HG03108 (cell line): Measurements from ENCODE around the gene HES5.
A peak's percentile ranks its signal among the peaks of the same experiment; 100 is the strongest.
"Not testable (repeated sequence)": the region's sequence is repeated elsewhere in the genome, so short reads cannot be mapped to it uniquely, and the experiment has no call there.

Experiments
- ATAC-seq: cut with Tn5 transposase; IDR thresholded peaks from one replicate; pipeline ENCODE4 v1.9.1; 2021; ENCODE audit warnings: moderate library complexity; ENCODE audit not compliant: unreplicated experiment

Gene HES5

GRCh38 chr1:2561446-2561845 is 31.4 kb upstream of the HES5 start:
- no peak for ATAC-seq

DNA sequence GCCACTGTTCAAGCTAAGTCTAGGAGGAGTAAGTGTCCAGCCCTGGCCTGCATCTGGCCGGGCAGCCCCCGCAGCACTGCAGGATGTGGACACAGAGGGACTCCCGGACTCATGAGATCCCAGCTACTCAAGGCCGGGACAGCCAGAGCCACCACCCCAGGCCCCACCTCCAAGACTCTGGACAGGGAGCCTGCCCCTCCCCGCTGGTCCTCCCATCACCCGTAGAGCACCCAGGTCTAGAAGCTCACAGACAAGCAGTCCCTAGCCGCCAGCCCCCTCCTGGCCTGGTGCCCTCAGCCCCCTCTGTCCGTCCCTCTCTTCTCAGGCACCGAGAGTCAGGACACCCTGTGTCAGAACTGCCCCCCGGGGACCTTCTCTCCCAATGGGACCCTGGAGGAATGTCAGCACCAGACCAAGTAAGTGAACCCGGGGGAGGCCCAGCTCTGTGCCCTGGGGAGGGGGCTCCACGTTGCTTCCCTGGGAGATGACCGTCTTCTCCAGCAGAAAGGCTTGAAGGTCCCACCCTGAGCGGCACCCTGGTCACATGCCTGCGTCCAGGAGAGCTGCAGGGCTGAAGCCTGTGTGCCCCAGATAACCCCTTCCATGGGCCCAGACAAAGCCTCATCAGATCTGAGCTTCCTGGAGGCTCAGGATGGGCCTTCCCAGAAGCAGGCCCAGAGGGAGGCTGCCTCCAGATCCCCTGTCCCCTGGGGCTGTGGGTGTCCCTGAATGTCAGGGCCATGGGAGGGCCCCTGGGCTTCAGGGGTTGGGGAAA is 30.4 kb upstream of the HES5 start:
- ATAC-seq = no peak

DNA sequence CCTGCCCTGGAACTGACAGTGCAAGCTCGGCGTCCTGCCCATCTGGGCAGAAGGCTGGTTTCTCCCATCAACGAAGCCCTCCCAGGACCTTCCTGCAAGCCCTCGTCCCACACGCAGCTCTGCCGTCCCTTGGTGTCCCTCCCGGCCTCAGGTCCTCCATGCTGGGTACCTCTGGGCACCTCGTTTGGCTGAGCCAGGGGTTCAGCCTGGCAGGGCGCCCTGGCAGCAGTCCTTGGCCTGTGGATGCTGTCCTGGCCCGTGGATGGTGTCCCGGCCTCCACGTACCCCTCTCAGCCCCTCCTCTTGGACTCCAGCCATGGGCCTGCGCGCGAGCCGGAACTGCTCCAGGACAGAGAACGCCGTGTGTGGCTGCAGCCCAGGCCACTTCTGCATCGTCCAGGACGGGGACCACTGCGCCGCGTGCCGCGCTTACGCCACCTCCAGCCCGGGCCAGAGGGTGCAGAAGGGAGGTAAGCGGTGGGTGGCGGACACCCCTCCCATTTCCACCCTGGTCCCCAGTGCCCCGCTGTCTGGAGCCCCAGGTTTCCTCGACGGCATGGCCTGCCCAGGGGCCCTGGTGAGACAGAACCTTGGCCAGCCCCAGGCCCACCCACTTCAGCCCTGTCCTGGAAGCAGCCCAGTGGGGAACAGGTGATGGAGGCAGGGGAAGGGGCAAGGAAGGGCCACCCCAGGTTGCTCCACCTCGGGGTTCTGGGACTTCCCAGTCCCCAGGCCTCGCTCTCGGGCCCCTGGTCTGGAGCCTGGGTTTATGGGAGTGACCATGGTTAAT is 29.6 kb upstream of the HES5 start:
- no peak for ATAC-seq

DNA sequence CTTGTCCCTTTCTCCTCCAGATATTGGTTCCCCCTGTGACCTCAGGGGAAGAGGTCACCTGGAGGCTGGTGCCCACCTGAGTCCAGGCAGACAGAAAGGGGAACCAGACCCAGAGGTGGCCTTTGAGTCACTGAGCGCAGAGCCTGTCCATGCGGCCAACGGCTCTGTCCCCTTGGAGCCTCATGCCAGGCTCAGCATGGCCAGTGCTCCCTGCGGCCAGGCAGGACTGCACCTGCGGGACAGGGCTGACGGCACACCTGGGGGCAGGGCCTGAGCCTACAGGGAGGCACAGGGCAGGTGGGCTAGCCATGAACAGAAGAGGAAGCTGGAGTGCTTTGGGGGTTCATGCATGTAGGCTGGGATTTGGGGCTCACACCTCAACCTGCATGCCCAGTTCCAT is 28.8 kb upstream of the HES5 start:
- no peak for ATAC-seq

GRCh38 chr1:2558420-2558819 is 28.4 kb upstream of the HES5 start:
- no peak for ATAC-seq

DNA sequence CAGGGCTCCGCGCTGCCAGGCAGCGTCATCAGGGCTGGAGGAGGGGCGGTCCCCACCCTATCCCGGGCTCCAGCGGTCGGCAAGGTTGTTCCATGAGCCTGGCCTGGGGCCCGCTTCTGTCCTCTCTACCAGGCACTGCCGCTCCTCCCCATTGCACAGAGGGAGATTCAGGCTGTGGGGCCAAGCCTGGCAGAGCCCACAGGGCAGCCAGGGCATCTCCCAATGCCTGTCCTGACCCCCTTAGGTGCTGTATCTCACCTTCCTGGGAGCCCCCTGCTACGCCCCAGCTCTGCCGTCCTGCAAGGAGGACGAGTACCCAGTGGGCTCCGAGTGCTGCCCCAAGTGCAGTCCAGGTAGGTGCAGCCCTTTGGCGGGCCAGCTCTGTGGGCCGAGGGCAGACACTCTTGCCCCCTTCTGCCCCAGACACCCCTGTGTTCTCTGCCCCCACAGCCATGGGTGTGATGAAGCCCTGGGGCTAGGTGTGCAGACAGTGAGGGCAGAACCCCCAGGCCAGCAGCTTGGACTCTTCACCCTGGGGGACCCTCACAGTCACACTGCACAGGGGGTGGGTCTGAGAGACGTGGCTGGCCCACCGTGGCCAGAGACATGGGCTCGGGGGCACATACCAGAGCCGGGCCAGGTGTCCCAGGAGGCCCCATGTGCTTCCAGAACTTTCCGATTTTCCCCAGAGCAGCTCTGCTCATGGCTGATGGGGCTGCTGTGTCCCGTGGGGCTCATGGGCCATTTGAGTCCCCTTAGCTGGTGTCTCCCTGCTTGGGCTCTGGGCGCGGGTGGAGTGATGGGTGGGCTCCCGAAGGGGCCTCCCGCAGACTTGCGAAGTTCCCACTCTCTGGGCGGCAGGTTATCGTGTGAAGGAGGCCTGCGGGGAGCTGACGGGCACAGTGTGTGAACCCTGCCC is 27.7 kb upstream of the HES5 start:
- ATAC-seq = no peak

GRCh38 chr1:2556678-2557481 is 26.8 kb upstream of the HES5 start:
- ATAC-seq = peak; percentile 21

GRCh38 chr1:2556277-2556677 is 26.2 kb upstream of the HES5 start, which contains the start of gene TNFRSF14:
Gene TNFRSF14 (plus strand): TSS chr1:2556371. CDS start chr1:2556665, 294 bp downstream.
- peak; percentile 13 for ATAC-seq

- peak; percentile 35 for ATAC-seq
These were observed 25.7 kb upstream of the HES5 start for GRCh38 chr1:2555634-2556276.

DNA sequence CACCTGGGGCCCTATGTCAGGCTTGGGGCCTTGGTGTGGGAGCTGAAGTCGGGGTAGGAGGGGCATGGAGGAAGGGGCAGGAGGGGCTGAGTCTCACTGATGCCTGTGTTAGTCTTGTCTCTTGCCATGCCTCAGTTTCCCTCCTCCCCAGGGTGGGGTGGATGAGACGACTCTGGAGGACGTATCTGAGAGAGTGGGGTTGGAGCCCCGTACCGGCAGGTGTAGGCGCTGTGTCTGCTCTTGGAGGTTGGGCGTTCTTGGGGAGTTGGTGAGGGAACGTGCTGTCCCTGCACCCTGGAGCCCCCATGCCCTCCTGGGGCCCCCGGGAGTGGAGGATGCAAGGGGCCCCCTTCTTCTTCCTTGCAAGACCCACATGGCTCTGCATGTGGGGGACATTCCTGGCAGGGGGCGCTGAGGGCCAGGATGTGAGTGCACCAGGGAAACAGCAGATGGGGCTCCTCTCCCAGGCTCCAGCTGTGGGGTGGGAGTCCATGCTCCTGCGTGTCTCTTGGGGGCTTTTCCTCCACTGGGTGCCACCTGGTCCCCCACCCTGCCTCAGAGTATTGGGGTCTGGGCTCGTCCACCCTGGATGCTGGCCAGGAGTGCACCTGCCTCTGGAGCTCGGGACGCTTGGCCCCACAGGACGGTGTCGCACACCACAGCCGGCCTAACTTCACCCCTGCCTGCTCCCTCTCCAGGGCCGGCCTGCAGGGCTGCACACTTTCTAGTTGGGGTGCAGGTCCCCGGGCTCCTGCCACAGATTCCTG is 24.7 kb upstream of the HES5 start:
- no peak for ATAC-seq

DNA sequence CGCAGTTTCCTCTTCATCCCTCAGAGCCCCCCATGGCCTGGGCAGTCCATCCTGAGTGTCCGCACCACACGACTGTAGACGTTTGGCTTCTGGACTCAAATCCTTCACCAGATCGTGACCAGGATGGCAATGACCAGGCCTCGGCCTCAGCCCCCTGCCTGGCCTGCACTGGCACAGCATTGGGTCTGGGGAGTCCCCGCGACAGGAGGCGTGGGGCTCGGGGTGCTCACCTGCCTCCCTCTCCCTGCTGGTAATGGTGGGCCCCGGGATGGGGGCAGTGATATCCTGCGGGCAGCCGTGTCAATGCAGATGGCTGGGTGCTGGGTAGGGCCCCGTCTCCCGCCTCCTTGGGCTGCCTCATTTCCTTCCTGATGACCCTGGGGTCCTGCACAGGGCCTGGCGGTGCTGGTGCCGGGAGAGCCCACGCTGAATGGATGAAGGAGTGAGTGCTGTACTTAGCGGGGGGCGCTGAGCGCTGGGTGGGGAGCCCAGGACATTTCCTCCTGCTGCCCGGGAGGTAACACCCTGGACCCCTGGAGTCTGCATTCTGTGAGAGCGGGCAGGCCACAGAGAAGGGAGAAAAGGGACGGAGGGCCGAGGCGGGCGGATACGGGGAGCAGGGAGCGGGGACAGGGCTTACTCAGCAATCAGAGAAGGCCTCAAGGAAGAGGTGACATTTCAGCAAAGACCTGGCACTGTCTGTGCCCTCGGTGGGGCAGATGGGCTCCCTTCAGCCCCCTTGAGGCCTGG is 24.0 kb upstream of the HES5 start:
- no peak for ATAC-seq

DNA sequence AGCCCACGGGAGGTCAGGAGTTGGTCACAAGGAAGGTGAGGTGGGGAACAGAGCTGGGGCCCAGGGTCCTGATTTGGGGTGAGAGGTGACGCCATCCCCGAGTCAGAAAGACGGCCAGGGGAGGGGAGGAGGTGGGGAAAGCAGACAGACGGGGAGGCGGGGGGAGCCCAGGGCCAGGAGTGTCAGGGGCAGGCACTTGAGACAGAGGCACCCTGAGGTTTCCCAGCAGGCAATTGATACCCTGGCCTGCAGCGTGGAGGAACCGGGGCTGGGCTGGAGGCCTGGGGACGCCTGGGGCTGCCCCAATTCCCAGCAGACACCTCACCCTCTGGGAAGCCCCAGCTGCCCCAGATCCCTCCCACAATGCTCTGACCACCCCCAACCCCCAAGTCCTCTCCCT is 23.0 kb upstream of the HES5 start:
- not testable (repeated sequence) for ATAC-seq

DNA sequence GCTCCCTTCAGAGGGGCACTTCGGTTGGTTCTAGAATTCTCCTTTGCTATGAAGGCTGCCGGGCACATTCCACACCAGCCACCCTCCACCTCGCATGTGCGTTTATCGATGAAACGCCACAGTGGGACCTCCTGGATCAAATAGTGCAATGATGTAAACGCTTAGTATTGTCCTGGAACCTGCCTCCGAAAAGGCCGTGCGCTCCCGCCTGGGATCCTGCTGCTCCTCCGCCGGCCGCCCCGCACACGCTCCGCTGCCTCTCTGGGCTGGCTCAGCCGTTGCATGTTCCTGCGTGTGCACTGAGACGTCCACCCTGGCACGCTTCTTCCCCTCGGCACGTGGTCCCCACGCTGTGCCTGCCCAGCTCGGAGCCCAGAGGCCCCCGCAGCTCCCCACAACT is 22.1 kb upstream of the HES5 start:
- no peak for ATAC-seq

DNA sequence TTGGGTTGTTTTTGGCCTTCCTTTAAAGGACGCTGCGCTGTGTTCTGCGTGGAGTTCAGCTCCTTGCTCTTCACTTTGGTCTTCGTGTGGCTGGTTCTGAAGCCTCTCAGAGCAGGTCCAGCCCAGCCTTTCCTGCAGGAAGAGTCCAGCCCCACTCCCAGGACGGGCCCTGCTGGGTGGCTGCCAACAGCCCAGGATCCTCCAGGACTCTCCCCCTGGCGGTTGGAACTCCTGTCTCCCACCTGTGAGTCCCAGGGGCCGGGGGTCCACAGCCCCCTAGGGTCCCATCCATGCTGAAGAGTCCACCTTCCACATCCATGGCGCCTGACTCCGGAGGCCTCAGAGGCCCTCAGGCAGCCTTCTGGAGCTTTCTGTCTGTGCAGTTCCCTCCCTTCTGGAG is 21.5 kb upstream of the HES5 start:
- not testable (repeated sequence) for ATAC-seq

DNA sequence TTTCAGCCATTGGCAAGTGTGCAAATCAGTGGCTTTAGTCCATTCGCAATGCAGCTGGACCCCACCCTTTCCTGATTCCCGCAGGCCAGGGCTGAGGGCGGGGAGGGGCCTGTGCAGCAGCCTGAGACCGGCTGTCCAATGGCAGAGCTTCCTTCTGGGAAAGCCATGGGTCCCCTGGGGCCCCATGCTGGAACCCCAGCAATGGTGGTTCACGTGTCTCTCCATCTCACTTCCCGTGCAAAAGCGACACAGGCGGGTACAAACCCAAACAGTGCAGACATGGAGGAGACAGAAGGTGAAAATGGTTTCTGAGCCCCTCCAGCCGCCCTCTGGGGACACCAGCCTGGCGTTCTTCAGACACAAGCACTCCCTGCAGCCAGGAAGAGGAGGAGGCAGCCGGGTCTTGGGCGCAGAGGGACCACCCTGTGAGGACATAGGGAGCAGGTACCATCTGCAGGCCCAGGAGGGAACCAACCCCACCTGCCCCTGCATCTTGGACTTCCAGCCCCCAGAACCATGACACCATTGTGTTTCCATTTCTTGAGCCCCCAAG is 20.3 kb upstream of the HES5 start:
- not testable (repeated sequence) for ATAC-seq

DNA sequence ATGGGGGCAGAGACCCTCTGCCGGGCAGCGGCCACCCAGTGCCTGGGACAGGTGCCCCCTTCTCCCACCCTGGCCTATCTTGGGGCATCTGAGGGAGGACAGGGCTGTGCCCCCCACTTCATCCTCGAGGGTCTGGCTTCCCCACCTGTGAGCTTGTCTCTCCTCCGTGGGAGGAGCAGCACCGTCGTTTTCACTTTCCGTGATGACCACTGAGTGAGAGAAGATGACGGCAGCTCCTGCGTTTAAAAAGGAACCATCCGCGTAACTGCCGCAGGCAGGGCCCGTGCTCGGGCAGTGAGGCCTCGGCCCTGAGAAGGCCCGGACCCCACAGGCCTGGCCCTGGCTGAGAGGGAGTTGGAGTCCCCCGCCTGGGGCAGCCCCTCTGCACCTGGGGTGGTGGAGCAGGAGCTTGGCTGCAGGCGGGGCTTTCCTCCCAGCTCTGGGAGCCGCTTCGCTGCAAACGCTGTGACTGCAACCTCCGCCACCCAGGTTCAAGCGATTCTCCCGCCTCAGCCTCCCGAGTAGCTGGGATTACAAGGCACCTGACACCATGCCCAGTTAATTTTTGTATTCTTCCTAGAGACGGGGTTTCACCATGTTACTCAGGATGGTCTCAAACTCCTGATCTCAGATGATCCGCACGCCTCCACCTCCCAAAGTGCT is 19.4 kb upstream of the HES5 start:
- ATAC-seq = not testable (repeated sequence)

DNA sequence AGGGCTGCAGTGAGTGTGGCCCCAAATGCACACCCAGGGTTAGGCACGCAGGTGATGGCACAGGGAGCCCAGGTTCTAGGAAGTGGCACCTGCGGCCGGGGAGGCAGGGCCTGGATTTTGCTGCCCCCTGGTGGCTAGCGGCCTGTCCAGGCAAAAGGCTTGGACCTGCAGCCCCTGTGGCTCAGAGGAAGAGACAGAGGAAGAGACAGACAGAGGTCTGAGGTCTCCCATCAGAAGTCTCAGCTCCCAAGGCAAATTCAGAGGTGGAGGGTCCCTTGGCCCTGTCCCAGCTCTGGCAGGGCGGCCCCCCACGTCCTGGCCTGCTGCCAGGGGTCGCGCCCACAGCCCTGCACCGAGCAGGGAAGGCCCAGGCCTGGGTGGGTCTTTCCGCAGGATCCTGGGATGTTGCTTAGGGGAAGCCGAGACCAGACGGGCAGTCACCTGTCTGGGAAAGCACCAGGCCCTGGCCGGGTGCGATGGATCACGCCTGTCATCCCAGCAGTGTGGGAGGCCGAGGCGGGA is 18.1 kb upstream of the HES5 start:
- no peak for ATAC-seq
